ENCODE measurements around the gene MEP1B.

Gene MEP1B

DNA sequence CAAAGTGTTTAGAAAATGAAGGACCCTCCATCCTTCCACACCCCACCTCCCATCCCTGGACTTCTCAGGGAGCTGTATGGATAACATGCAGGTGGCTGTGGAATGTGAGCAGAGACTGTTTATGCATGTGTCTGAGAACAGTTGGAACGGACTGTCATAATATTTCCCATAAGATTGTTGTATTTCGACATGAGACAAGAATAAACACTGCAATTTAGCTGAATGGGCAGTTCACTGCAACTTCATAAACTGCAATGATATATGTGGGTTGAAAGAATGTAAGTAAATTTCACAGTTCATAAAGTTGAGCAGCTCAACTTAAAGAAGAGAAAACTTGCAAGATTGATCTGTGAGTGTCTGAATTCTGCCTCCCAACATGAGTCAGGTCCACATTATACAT is 74.6 kb downstream of the MEP1B start:
- no peak for DNase-seq (ENCODE audit: low read depth, low spot score)

- no peak for DNase-seq (ENCODE audit: low read depth, low spot score)
These were observed 77.6 kb downstream of the MEP1B start for GRCh38 chr18:32267463-32267862.

Data from activated CD4-positive, CD25-positive, alpha-beta regulatory T cell treated with anti-CD3 and anti-CD28 coated beads, Interleukin-2, amount 50 U/mL, for 16 hours (primary cell).